ENCODE results near the gene RUNDC1.

DNA sequence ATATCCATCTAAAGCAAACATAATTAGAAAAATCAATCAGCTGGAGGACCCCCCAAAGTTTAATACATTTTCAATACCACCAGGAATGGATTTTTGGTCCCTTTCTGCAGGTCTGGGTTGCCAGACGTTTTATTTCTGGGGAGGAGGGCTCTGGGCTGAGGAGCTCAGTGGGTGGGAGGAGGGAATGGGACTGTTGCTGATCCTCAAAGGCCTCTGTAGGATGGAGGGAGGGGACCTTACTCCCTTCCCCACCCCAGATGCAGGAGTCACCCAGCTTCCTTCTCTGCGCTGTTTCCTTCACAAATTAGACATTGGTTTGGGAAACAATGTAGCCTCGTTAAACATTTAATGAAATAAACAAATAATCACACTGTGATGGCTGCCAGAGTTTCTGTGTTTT is 51.3 kb downstream of the RUNDC1 start:
- TF ChIP-seq, protein P1, sequence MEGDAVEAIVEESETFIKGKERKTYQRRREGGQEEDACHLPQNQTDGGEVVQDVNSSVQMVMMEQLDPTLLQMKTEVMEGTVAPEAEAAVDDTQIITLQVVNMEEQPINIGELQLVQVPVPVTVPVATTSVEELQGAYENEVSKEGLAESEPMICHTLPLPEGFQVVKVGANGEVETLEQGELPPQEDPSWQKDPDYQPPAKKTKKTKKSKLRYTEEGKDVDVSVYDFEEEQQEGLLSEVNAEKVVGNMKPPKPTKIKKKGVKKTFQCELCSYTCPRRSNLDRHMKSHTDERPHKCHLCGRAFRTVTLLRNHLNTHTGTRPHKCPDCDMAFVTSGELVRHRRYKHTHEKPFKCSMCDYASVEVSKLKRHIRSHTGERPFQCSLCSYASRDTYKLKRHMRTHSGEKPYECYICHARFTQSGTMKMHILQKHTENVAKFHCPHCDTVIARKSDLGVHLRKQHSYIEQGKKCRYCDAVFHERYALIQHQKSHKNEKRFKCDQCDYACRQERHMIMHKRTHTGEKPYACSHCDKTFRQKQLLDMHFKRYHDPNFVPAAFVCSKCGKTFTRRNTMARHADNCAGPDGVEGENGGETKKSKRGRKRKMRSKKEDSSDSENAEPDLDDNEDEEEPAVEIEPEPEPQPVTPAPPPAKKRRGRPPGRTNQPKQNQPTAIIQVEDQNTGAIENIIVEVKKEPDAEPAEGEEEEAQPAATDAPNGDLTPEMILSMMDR (conservative IDR thresholded peaks at IDR 0.05; ENCODE audit: low read length) = no peak
- no peak for TF ChIP-seq EZH2phosphoT487 (IDR thresholded peaks at IDR 0.05; ENCODE audit: borderline replicate concordance)

All from Loucy (cell line).